Suprapubic skin (tissue), 3 donors: ENCODE data around the gene TRPM6.

Experiments used
- POLR2AphosphoS5 ChIP-seq, 3 donors: sonication (generic); formaldehyde crosslinking; IDR thresholded peaks; one replicate each; pipeline ENCODE4 v1.6.1; 2017; ENCODE audit warnings: antibody characterized with exemption in 3 of 3
- TF ChIP-seq, protein P1 (sequence below), 2 donors: fragments of 200-600 bp in 1 of 2; fragments of 450-650 bp in 1 of 2; sonication (generic) in 1 of 2; IDR thresholded peaks; one replicate each; pipeline ENCODE4 v1.5.1; 2016 to 2019; ENCODE audit warnings: antibody characterized with exemption in 2 of 2, mild to moderate bottlenecking in 1 of 2, moderate library complexity in 1 of 2

DNA sequence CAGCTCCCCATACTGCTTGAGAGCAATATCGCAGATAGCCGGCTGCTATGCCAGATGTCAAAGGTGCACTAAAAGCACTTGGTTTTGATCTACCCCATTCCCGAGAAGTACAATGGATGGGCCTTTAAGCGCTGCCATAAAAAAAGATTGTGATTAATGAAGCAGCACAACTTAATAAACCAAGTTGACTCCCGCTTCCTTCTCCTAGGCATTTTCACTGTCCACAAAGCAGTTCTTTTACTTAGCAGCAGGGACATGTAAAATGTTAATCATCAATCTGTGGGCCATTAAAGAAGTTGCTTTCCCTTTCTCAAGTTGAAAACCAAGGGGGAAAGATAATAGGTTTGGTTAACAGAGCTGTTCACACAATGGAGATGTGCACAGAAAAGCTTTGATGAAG, 176.4 kb downstream of the TRPM6 start:
- TF ChIP-seq, protein P1, sequence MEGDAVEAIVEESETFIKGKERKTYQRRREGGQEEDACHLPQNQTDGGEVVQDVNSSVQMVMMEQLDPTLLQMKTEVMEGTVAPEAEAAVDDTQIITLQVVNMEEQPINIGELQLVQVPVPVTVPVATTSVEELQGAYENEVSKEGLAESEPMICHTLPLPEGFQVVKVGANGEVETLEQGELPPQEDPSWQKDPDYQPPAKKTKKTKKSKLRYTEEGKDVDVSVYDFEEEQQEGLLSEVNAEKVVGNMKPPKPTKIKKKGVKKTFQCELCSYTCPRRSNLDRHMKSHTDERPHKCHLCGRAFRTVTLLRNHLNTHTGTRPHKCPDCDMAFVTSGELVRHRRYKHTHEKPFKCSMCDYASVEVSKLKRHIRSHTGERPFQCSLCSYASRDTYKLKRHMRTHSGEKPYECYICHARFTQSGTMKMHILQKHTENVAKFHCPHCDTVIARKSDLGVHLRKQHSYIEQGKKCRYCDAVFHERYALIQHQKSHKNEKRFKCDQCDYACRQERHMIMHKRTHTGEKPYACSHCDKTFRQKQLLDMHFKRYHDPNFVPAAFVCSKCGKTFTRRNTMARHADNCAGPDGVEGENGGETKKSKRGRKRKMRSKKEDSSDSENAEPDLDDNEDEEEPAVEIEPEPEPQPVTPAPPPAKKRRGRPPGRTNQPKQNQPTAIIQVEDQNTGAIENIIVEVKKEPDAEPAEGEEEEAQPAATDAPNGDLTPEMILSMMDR (IDR thresholded peaks at IDR 0.05): no peak
- no peak for TF ChIP-seq POLR2AphosphoS5 (IDR thresholded peaks at IDR 0.05)
